ENCODE measurements around the gene EREG.

The EREG gene

GRCh38 chr4:74413265-74413664 is 48.3 kb downstream of the EREG start:
- TF ChIP-seq, protein P1, sequence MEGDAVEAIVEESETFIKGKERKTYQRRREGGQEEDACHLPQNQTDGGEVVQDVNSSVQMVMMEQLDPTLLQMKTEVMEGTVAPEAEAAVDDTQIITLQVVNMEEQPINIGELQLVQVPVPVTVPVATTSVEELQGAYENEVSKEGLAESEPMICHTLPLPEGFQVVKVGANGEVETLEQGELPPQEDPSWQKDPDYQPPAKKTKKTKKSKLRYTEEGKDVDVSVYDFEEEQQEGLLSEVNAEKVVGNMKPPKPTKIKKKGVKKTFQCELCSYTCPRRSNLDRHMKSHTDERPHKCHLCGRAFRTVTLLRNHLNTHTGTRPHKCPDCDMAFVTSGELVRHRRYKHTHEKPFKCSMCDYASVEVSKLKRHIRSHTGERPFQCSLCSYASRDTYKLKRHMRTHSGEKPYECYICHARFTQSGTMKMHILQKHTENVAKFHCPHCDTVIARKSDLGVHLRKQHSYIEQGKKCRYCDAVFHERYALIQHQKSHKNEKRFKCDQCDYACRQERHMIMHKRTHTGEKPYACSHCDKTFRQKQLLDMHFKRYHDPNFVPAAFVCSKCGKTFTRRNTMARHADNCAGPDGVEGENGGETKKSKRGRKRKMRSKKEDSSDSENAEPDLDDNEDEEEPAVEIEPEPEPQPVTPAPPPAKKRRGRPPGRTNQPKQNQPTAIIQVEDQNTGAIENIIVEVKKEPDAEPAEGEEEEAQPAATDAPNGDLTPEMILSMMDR (conservative IDR thresholded peaks at IDR 0.05; ENCODE audit: low read depth, low read length) = no peak
- Histone ChIP-seq H4K20me1 (ENCODE audit: insufficient read depth) (no peaks in the 10 kb centered on the region), H3K4me3 (IDR thresholded peaks at IDR 0.05; ENCODE audit: insufficient read depth, low read depth, low read length) (no peak overlapping the region), H3K9ac (no peak overlapping the region), H3K4me1 (ENCODE audit: low read depth, poor library complexity, severe bottlenecking) (no peaks in the 10 kb centered on the region), H3K79me2 (ENCODE audit: insufficient read depth, low read depth) (no peaks in the 10 kb centered on the region), H3K27ac (no peak overlapping the region), H3K27me3 (ENCODE audit: insufficient read depth, low read depth) (no peaks in the 10 kb centered on the region), H3K36me3 (ENCODE audit: insufficient read depth) (no peaks in the 10 kb centered on the region), H2AFZ (ENCODE audit: low read depth) (no peak overlapping the region), H3K4me2 (no peak overlapping the region)

DNA sequence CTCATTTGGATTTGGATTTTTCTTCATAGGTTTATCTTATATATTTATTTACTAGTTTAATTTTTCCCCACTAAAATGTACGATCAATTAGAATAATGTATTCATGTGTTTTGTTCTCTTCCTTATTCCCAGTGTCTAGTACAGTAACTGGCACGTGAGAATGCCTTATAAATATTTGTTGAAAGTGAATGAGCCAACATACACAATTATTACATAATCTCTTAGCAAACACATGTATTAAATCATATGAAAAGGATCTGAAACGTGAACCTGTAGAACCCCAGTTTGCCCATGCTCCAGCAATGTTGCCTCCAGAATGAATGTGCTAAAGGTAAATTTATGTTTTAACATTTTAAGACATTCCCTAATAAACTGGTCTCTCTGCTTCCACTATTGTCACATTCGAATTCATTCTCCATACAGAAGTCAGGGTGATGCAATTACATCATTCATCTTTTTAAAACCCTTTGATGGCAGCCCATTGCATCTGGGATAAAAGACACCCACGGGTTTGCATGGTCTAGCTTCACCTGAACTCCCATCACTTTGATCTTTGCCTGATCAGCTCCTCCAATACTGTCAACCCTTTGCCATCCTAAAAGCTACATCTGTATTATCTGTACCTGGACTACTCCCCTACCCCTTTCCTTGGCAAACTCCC is 49.3 kb downstream of the EREG start:
- TF ChIP-seq, protein P1 (conservative IDR thresholded peaks at IDR 0.05; ENCODE audit: low read depth, low read length) = no peak
- H2AFZ ChIP-seq (ENCODE audit: low read depth) = no peak overlapping the region
- no peaks in the 10 kb centered on the region for H3K79me2 ChIP-seq (ENCODE audit: insufficient read depth, low read depth)
- no peaks in the 10 kb centered on the region for H3K4me1 ChIP-seq (ENCODE audit: low read depth, poor library complexity, severe bottlenecking)
- no peaks in the 10 kb centered on the region for H3K27me3 ChIP-seq (ENCODE audit: insufficient read depth, low read depth)
- no peak overlapping the region for H3K27ac ChIP-seq
- no peaks in the 10 kb centered on the region for H4K20me1 ChIP-seq (ENCODE audit: insufficient read depth)
- no peak overlapping the region for H3K4me2 ChIP-seq
- H3K9ac ChIP-seq = no peak overlapping the region
- H3K4me3 ChIP-seq (IDR thresholded peaks at IDR 0.05; ENCODE audit: insufficient read depth, low read depth, low read length) = no peak overlapping the region
- no peaks in the 10 kb centered on the region for H3K36me3 ChIP-seq (ENCODE audit: insufficient read depth)

DNA sequence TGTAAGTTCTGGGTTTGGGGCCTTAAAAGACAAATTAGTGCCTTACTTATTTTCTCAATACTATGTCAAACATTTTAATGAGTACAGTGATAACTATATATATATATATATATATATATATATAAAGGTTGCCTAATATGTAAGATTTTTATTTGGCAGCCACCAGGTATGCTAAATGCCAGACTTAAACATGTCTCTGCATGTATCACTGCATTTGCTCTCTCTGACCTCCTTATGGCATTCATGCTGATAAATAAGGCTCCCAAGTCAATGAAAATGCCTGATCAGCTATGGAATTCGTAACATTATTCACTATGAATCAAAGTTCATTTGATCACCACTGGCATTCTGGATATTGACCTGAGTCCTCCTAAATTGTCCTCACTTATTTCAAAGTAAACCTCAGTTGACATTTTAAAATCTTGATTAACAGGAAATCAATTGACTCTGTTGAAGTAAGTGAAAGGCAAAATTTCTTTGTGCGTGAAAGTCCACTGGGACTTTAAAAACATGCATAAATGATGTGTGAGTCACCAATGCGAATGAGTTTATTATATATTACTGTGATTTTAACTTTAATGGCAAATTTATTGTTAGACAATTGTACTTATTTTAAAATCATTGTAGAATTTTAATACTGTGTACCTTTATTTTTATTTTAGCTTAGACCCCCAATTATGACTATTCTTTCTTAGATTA is 50.8 kb downstream of the EREG start:
- Histone ChIP-seq H3K27me3 (ENCODE audit: insufficient read depth, low read depth) (no peaks in the 10 kb centered on the region), H3K4me1 (ENCODE audit: low read depth, poor library complexity, severe bottlenecking) (no peaks in the 10 kb centered on the region), H3K36me3 (ENCODE audit: insufficient read depth) (no peaks in the 10 kb centered on the region), H3K79me2 (ENCODE audit: insufficient read depth, low read depth) (no peaks in the 10 kb centered on the region), H4K20me1 (ENCODE audit: insufficient read depth) (no peaks in the 10 kb centered on the region), H3K4me2 (no peak overlapping the region), H2AFZ (ENCODE audit: low read depth) (no peak overlapping the region), H3K9ac (no peak overlapping the region), H3K27ac (no peak overlapping the region), H3K4me3 (IDR thresholded peaks at IDR 0.05; ENCODE audit: insufficient read depth, low read depth, low read length) (no peak overlapping the region)
- TF ChIP-seq, protein P1 (conservative IDR thresholded peaks at IDR 0.05; ENCODE audit: low read depth, low read length) = no peak

- Histone ChIP-seq H3K4me1 (ENCODE audit: low read depth, poor library complexity, severe bottlenecking) (no peaks in the 10 kb centered on the region), H4K20me1 (ENCODE audit: insufficient read depth) (no peaks in the 10 kb centered on the region), H3K4me3 (IDR thresholded peaks at IDR 0.05; ENCODE audit: insufficient read depth, low read depth, low read length) (no peak overlapping the region), H3K36me3 (ENCODE audit: insufficient read depth) (no peaks in the 10 kb centered on the region), H3K4me2 (no peak overlapping the region), H2AFZ (ENCODE audit: low read depth) (no peak overlapping the region), H3K9ac (no peak overlapping the region), H3K27me3 (ENCODE audit: insufficient read depth, low read depth) (no peaks in the 10 kb centered on the region), H3K27ac (no peak overlapping the region), H3K79me2 (ENCODE audit: insufficient read depth, low read depth) (no peaks in the 10 kb centered on the region)
- TF ChIP-seq, protein P1 (conservative IDR thresholded peaks at IDR 0.05; ENCODE audit: low read depth, low read length) = no peak
Observed at GRCh38 chr4:74418063-74418670, 53.2 kb downstream of the EREG start.

Measured in KMS-11 (cell line).